SK-MEL-5 (cell line): ENCODE data around the gene CEP70. TPM values are rescaled to one million over a fixed set of nuclear protein-coding genes. Genes with fewer than 3 reads are reported as not detected.

Experiments used
- DNase-seq: peaks from one replicate; pipeline ENCODE4 v3.0.0-alpha.2; 2016; ENCODE audit warnings: low read depth, low spot score
- in situ Hi-C: cut with HindIII; loops from 2 replicates; pipeline ENCODE4 v1.10.0; 2016; ENCODE audit warnings: low sequenced_read_pairs, high pct_unique_total_duplicates, low pct_unique_long_range_greater_than_20kb
- total RNA-seq: library from RNA; depleted of rRNA; stranded (reverse); fragments of >200 nt; shearing (Covaris generic); gene quantifications from 2 replicates; pipeline ENCODE4 v1.2.3, GENCODE V29; 2014; rRNA removed

The CEP70 gene
- total RNA-seq, 1 experiment from 2014 or later, result 9.8 TPM

GRCh38 chr3:138450181-138450580 is 143.9 kb downstream of the CEP70 start:
- in situ Hi-C loops, result no loop called here
- no peak for DNase-seq

GRCh38 chr3:138449490-138449889 is 144.6 kb downstream of the CEP70 start:
- in situ Hi-C loops, result no loop called here

GRCh38 chr3:138448631-138449030 is 145.4 kb downstream of the CEP70 start:
- no peak for DNase-seq
- in situ Hi-C loops, result no loop called here

More at GRCh38 chr3:138449490-138449889, 144.6 kb downstream of the CEP70 start:
- DNase-seq, result no peak

GRCh38 chr3:138445654-138446053 is 148.4 kb downstream of the CEP70 start:
- in situ Hi-C loops, result no loop called here
- DNase-seq, result no peak

GRCh38 chr3:138445236-138445635 is 148.8 kb downstream of the CEP70 start:
- no peak for DNase-seq
- in situ Hi-C loops, result no loop called here

Other genes with a start within 250 kb of the CEP70 start
- 6.5 and 10.9 TPM in 2 replicates for gene MRAS, start 245.7 kb downstream of the CEP70 start, total RNA-seq
- 0.05 TPM in 1 of 2 replicates, not detected in the other for gene ESYT3, start 159.6 kb downstream of the CEP70 start, total RNA-seq
- 9.0 and 11.8 TPM in 2 replicates for gene FAIM, start 14.5 kb upstream of the CEP70 start, total RNA-seq
- gene PIK3CB, start 240.7 kb upstream of the CEP70 start, total RNA-seq, result 33.6 and 36.6 TPM in 2 replicates